HL-60 (cell line): ENCODE results near the gene GINM1.

Experiments used
- CTCF ChIP-seq: IDR thresholded peaks from one replicate; pipeline ENCODE4 v1.5.1; 2011; ENCODE audit warnings: low read length, control low read depth, inconsistent platforms; ENCODE audit not compliant: insufficient read depth
- GABPA ChIP-seq: IDR thresholded peaks from 2 replicates; pipeline ENCODE4 v1.6.1; 2012; ENCODE audit warnings: low read depth
- POLR2AphosphoS5 ChIP-seq: IDR thresholded peaks from 2 replicates; pipeline ENCODE4 v1.6.1; 2012; ENCODE audit warnings: low read depth
- REST ChIP-seq: IDR thresholded peaks from 2 replicates; pipeline ENCODE4 v1.6.1; 2012; ENCODE audit warnings: low read depth; ENCODE audit not compliant: insufficient replicate concordance
- SPI1 ChIP-seq: IDR thresholded peaks from 2 replicates; pipeline ENCODE4 v1.6.1; 2012; ENCODE audit warnings: low read depth, mild to moderate bottlenecking, borderline replicate concordance

- TF ChIP-seq CTCF (peak; percentile 60), POLR2AphosphoS5 (no peak), SPI1 (no peak), REST (no peak), GABPA (peak; percentile 75)
These were observed 20.3 kb upstream of the GINM1 start, which contains the start of gene PPIL4 for GRCh38 chr6:149545754-149546471.
